Mesothelial cell of epicardium (in vitro differentiated cells): Measurements from ENCODE around the gene SRP9. TPM values are rescaled to one million over a fixed set of nuclear protein-coding genes. Genes with fewer than 3 reads are reported as not detected.
A peak's percentile ranks its signal among the peaks of the same experiment; 100 is the strongest.

Experiments
- DNase-seq, 2 experiments: peaks; one replicate each; pipeline ENCODE4 v3.0.0; 2021; ENCODE audit warnings: low spot score in 2 of 2; ENCODE audit not compliant: unreplicated experiment in 2 of 2
- H3K27ac Mint-ChIP-seq: 2 replicates; pipeline ENCODE4 v1.8.0; 2021; ENCODE audit warnings: mixed read lengths
- H3K27me3 Mint-ChIP-seq: 2 replicates; pipeline ENCODE4 v1.8.0; 2021; ENCODE audit warnings: low read depth, mixed read lengths
- H3K36me3 Mint-ChIP-seq: 2 replicates; pipeline ENCODE4 v1.8.0; 2021; ENCODE audit warnings: mixed read lengths
- H3K4me1 Mint-ChIP-seq: 2 replicates; pipeline ENCODE4 v1.8.0; 2021; ENCODE audit warnings: mixed read lengths
- H3K4me3 Mint-ChIP-seq: 2 replicates; pipeline ENCODE4 v1.8.0; 2021; ENCODE audit warnings: mild to moderate bottlenecking, moderate library complexity, mixed read lengths
- H3K9me3 Mint-ChIP-seq: 2 replicates; pipeline ENCODE4 v1.8.0; 2021; ENCODE audit warnings: mixed read lengths
- total RNA-seq: library from RNA; stranded (reverse); gene quantifications from 3 replicates; pipeline ENCODE4 v1.2.1, GENCODE V29; 2021
- TF ChIP-seq, protein P1 (sequence below): fragments of 200-600 bp; sonication (generic); IDR thresholded peaks from one replicate; pipeline ENCODE4 v1.5.0; 2021; ENCODE audit warnings: antibody characterized with exemption; ENCODE audit not compliant: unreplicated experiment

SRP9 gene
- total RNA-seq, 1 donor from 2014 or later, result 251 TPM

- peak overlapping the region; percentile 91 for H3K27ac Mint-ChIP-seq
These were observed 39.3 kb downstream of the SRP9 start for GRCh38 chr1:225816643-225817538.

GRCh38 chr1:225817611-225818061 lies 40.0 kb downstream of the SRP9 start:
- TF ChIP-seq, protein P1, sequence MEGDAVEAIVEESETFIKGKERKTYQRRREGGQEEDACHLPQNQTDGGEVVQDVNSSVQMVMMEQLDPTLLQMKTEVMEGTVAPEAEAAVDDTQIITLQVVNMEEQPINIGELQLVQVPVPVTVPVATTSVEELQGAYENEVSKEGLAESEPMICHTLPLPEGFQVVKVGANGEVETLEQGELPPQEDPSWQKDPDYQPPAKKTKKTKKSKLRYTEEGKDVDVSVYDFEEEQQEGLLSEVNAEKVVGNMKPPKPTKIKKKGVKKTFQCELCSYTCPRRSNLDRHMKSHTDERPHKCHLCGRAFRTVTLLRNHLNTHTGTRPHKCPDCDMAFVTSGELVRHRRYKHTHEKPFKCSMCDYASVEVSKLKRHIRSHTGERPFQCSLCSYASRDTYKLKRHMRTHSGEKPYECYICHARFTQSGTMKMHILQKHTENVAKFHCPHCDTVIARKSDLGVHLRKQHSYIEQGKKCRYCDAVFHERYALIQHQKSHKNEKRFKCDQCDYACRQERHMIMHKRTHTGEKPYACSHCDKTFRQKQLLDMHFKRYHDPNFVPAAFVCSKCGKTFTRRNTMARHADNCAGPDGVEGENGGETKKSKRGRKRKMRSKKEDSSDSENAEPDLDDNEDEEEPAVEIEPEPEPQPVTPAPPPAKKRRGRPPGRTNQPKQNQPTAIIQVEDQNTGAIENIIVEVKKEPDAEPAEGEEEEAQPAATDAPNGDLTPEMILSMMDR, result no peak
- no peak for DNase-seq
- Mint-ChIP-seq H3K9me3 (no peaks in the 10 kb centered on the region), H3K4me3 (no peak overlapping the region), H3K27ac (peak overlapping the region; percentile 91), H3K36me3 (peaks cover 9% of the 10 kb centered on the region), H3K4me1 (peaks cover 31% of the 10 kb centered on the region), H3K27me3 (no peaks in the 10 kb centered on the region)

More at GRCh38 chr1:225816643-225817538, 39.3 kb downstream of the SRP9 start:
- TF ChIP-seq, protein P1, result no peak
- Mint-ChIP-seq H3K36me3 (peaks cover 2% of the 10 kb centered on the region), H3K4me1 (peaks cover 37% of the 10 kb centered on the region), H3K27me3 (no peaks in the 10 kb centered on the region), H3K4me3 (no peak overlapping the region), H3K9me3 (no peaks in the 10 kb centered on the region)
- no peak for DNase-seq

GRCh38 chr1:225818229-225818628 lies 40.6 kb downstream of the SRP9 start:
- peaks cover 26% of the 10 kb centered on the region for H3K4me1 Mint-ChIP-seq
- H3K36me3 Mint-ChIP-seq, result peaks cover 11% of the 10 kb centered on the region
- H3K9me3 Mint-ChIP-seq, result no peaks in the 10 kb centered on the region
- TF ChIP-seq, protein P1, result no peak
- DNase-seq, result no peak
- H3K27ac Mint-ChIP-seq, result peak overlapping the region; percentile 91
- no peaks in the 10 kb centered on the region for H3K27me3 Mint-ChIP-seq
- H3K4me3 Mint-ChIP-seq, result no peak overlapping the region

- Mint-ChIP-seq H3K27me3 (no peaks in the 10 kb centered on the region), H3K4me1 (peaks cover 18% of the 10 kb centered on the region), H3K4me3 (no peak overlapping the region), H3K27ac (no peak overlapping the region), H3K36me3 (peaks cover 11% of the 10 kb centered on the region), H3K9me3 (no peaks in the 10 kb centered on the region)
- DNase-seq, result no peak
- TF ChIP-seq, protein P1, result no peak
These were observed 41.9 kb downstream of the SRP9 start for GRCh38 chr1:225819346-225820192.

- H3K27ac Mint-ChIP-seq, result no peak overlapping the region
These were observed 43.0 kb downstream of the SRP9 start for GRCh38 chr1:225820522-225821120.

More at GRCh38 chr1:225820522-225821120, 43.0 kb downstream of the SRP9 start:
- Mint-ChIP-seq H3K4me3 (no peak overlapping the region), H3K27me3 (no peaks in the 10 kb centered on the region), H3K36me3 (peaks cover 11% of the 10 kb centered on the region), H3K9me3 (no peaks in the 10 kb centered on the region), H3K4me1 (peaks cover 18% of the 10 kb centered on the region)
- TF ChIP-seq, protein P1, result no peak
- DNase-seq, result no peak
